ENCODE results near the gene ATP9B.

DNA sequence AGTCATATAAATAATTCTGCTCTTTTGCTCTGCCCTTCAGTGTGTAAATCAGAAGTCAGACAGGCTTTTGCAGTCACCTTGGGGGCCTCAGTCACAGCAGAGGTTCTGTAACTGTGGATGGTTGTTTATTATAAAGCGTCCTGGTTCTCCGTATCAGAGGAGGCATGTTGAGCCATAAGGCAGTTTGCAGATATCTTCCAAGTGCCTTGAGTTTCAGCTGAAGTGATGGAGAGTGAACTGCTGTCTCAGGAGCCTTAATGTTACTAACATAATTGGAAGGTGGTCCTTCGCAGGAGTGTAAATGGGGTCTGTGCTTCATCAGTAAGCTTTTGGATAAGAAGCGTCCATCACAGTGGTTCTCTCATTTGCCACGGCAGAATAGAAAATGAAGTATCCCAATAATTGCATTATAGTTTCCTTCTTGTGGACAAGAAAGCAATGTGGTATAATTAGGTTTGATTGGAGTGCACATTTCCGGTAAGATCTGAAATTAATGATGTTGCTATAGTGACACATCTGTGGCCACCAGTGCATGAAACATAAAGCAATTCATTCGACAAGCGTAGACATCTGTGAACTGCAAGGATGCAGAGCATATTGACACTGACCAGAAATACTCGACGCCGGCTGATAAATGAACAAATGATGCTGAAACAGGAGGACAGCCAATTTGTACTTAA, 214.1 kb downstream of the ATP9B start:
- TF ChIP-seq CTCF (conservative IDR thresholded peaks at IDR 0.05): no peak
- no peak for TF ChIP-seq ZFX (IDR thresholded peaks at IDR 0.05)
